Left ventricle myocardium inferior (tissue), 1 donor: ENCODE results near the gene C2CD4D. TPM values are rescaled to one million over a fixed set of nuclear protein-coding genes. Genes with fewer than 3 reads are reported as not detected.
A peak's percentile ranks its signal among the peaks of the same experiment; 100 is the strongest.

ENCODE experiments used
- DNase-seq: peaks from one replicate; pipeline ENCODE4 v3.0.0-alpha.2; 2020
- H3K27ac ChIP-seq: fragments of 200-600 bp; replicated peaks from 2 replicates; pipeline ENCODE4 v1.8.0; 2021
- H3K27me3 ChIP-seq: fragments of 200-600 bp; 2 replicates; pipeline ENCODE4 v1.8.0; 2021; ENCODE audit warnings: low read depth
- H3K36me3 ChIP-seq: fragments of 200-600 bp; 2 replicates; pipeline ENCODE4 v1.8.0; 2021
- H3K4me1 ChIP-seq: fragments of 200-600 bp; 2 replicates; pipeline ENCODE4 v1.8.0; 2021
- H3K4me3 ChIP-seq: fragments of 200-600 bp; 2 replicates; pipeline ENCODE4 v1.8.0; 2021; ENCODE audit warnings: mild to moderate bottlenecking, moderate library complexity
- H3K9me3 ChIP-seq: fragments of 200-600 bp; replicated peaks from 2 replicates; pipeline ENCODE4 v1.8.0; 2021
- CTCF ChIP-seq: fragments of 200-600 bp; IDR thresholded peaks from 2 replicates; pipeline ENCODE4 v1.8.0; 2021; ENCODE audit warnings: antibody characterized with exemption, mild to moderate bottlenecking, borderline replicate concordance
- intact Hi-C: fragments of 100-400 bp; cut with micrococcal nuclease; formaldehyde crosslinking; loops from one replicate; pipeline ENCODE4 v1.11.0; 2022
- total RNA-seq: library from RNA; stranded (reverse); fragmentation: NEBNext Ultra II Directional; extraction: Animal tissue kit (Norgen Biotek cat#: 25700); gene quantifications from one replicate; pipeline ENCODE4 v1.2.1, GENCODE V29; 2021
- donor health status: DM: no; HTN: yes; CAD: no; lungs with severe emphysema.

Gene C2CD4D
- total RNA-seq, 1 donor from 2014 or later: not detected

GRCh38 chr1:151840421-151840820, 801 bp upstream of the C2CD4D start:
- H3K4me1 ChIP-seq: peaks cover 28% of the 10 kb centered on the region
- H3K36me3 ChIP-seq: no peaks in the 10 kb centered on the region
- intact Hi-C loops: no loop called here
- H3K27ac ChIP-seq: no peak overlapping the region
- H3K9me3 ChIP-seq: no peaks in the 10 kb centered on the region
- TF ChIP-seq CTCF: no peak
- H3K4me3 ChIP-seq: no peak overlapping the region
- no peak for DNase-seq
- peaks cover 79% of the 10 kb centered on the region for H3K27me3 ChIP-seq

- Histone ChIP-seq H3K9me3 (no peaks in the 10 kb centered on the region), H3K4me1 (peaks cover 28% of the 10 kb centered on the region), H3K27ac (no peak overlapping the region), H3K36me3 (no peaks in the 10 kb centered on the region), H3K4me3 (peak overlapping the region; percentile 68), H3K27me3 (peaks cover 65% of the 10 kb centered on the region)
- no peak for DNase-seq
- intact Hi-C loops: no loop called here
- TF ChIP-seq CTCF: no peak
These were observed 573 bp downstream of the C2CD4D start for GRCh38 chr1:151839082-151839412.

GRCh38 chr1:151838222-151839081, 1.2 kb downstream of the C2CD4D start:
- intact Hi-C loops: no loop called here
- H3K27ac ChIP-seq: no peak overlapping the region

GRCh38 chr1:151837884-151838221, 1.8 kb downstream of the C2CD4D start:
- peaks cover 62% of the 10 kb centered on the region for H3K27me3 ChIP-seq

More at GRCh38 chr1:151838222-151839081, 1.2 kb downstream of the C2CD4D start:
- Histone ChIP-seq H3K4me3 (peak overlapping the region; percentile 68), H3K9me3 (no peaks in the 10 kb centered on the region), H3K27me3 (peaks cover 62% of the 10 kb centered on the region), H3K4me1 (peaks cover 28% of the 10 kb centered on the region), H3K36me3 (no peaks in the 10 kb centered on the region)
- DNase-seq: no peak
- no peak for TF ChIP-seq CTCF

GRCh38 chr1:151837197-151837596, 2.4 kb downstream of the C2CD4D start:
- Histone ChIP-seq H3K4me3 (no peak overlapping the region), H3K27me3 (peaks cover 55% of the 10 kb centered on the region), H3K27ac (no peak overlapping the region), H3K4me1 (peaks cover 39% of the 10 kb centered on the region), H3K36me3 (no peaks in the 10 kb centered on the region), H3K9me3 (no peaks in the 10 kb centered on the region)
- no peak for DNase-seq
- TF ChIP-seq CTCF: no peak
- intact Hi-C loops: no loop called here

More at GRCh38 chr1:151837884-151838221, 1.8 kb downstream of the C2CD4D start:
- Histone ChIP-seq H3K36me3 (no peaks in the 10 kb centered on the region), H3K9me3 (no peaks in the 10 kb centered on the region), H3K27ac (no peak overlapping the region), H3K4me1 (peaks cover 34% of the 10 kb centered on the region), H3K4me3 (peak overlapping the region; percentile 68)
- DNase-seq: no peak
- intact Hi-C loops: no loop called here
- no peak for TF ChIP-seq CTCF
